Measurements from ENCODE around the gene PYY.

The PYY gene

DNA sequence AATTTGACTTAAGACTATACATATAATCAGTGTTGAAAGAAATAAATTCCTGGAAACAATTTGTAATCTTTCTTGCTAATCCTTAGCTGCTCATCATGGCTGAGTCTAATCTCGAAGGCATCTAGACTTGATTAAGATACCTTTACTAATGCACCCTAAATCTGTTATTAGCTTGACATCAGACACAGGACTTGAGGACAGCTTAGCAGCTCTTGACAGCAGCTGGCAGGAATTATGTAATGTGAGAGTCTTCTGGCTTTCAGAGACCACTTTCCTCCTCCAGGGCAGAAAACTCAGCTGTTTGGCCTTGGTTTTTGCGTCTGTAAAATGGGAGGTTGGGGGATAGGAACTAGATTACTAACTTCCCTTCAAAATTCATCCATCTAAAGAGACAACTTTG, 39.3 kb downstream of the PYY start:
- DNase-seq (ENCODE audit: low read depth), result no peak

DNA sequence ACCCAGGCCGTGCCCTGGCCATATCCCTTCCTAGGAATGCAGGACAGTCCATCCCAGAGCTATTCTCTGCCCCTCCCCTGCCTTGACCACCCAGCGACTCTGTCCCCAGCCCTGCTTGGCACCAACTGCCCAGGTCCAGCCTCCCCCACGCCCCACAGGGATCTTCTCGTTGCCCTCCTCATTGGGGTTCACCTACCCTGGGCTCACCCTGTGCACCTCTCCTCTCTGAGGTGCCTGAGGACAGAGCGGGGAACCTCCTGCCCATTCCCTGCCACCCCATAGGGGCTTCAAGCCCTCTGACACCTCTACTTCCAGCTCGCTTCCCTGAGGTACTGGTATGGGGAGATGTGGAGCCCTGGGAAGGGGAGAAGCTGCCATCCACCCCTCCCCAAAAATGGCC, 40.2 kb downstream of the PYY start:
- no peak for DNase-seq (ENCODE audit: low read depth)

DNA sequence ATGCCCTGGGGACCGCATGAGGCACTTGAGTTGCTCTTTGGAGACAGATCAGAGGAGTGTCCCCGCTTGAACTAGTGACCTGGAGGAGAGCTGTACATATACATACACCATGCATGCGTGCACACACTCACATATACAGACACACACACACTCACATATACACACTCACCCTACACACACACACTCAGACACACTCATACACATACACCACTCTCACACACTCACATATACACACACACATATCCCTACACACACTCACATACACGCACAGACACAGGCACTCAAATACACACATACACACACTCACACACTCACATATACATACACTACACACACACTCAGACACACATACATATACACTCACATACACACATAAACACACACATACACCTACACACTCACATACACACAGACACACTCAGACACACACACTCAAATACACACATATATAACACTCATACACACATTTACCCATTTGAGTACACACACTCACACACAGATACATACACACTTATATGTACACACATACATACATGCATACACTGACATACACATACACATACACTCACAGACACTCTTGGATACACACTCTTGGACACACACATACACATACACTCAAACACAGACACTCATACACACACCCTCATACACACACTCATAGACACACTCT, 41.0 kb downstream of the PYY start:
- no peak for DNase-seq (ENCODE audit: low read depth)

DNA sequence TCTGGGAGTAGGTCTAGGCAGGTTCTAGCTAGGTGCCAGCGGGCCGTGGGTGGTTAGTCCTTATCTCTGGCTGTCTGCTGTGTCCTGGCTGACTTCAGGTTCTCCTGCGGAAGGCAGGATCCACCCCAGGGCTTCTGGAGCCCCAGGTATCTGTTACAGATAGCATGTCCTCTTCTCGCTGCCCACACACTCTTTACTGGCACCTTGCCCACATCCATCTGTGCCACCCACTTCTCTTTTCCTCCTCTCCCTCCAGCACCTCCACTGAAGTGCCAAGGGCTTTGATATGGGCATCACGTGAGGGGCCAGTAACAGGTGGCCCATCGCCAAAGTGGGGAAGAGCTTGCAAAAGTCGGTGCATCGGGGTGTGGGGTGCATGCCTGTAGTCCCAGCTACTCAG, 41.8 kb downstream of the PYY start:
- no peak for DNase-seq (ENCODE audit: low read depth)

DNA sequence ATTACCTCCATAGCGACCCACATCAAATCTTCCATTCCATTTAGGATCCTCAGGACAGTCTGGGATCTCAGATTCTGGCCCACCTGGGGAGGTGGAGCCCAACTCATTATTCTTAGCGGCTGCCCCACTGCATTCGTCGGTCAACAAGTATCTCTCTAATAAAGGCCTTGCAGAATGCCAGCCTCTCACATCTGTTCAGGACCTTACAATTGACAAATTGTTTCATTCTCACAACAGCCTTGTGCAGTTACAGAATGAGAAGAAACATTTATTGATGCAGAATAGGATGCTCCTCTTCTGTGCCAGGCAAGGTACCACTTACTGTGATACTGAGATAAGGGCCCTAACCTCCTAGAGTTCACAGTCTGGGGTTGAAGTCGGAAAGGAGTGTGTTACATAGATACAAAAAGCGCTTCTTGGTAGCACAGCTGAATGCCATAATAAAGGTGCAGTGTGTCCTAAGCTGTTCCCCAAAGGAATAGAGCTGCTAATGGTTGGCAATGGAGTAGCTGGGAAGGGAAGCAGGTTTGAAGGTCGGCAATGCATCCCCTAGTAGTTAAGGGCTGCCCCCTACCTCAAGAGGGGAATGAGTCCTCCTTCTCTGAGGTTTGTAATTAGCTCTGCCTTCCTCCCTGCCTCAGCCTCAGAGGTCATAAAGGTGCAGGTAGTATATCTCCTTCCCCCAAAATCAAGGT, 44.1 kb downstream of the PYY start:
- DNase-seq (ENCODE audit: low read depth), result no peak

DNA sequence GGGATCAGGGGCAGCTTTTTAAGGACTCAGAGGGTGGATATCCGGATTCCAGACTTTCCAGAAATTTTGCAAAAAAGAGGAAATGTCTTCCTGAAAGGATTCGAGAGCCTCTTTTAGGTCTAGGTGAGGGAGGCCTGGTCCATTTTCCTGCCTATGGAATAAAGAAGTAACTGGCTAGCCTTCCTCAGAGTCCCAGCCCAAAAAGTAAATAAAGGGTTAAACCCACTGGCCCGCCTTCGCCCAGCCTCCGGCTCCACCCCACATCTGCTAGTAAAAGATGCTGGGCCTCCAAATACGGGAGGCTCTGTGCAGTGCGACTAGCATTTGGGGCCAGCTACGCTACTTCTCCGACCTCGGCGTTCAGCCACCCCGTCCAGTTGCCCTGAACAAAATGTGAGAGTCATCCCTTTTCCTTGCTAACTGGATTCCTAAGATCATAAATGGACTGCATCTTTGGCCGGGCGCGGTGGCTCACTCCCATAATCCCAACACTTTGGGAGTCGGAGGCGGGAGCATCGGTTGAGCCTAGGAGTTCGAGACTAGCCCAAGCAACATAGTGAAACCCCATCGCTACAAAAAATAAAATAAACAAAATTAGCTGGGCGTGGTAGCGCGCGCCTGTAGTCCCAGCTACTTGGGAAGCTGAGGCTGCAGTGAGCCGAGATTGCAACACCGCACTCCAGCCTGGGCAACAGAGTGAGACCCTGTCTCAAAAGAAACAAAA, 45.6 kb downstream of the PYY start:
- DNase-seq (ENCODE audit: low read depth), result peak; percentile 23

DNA sequence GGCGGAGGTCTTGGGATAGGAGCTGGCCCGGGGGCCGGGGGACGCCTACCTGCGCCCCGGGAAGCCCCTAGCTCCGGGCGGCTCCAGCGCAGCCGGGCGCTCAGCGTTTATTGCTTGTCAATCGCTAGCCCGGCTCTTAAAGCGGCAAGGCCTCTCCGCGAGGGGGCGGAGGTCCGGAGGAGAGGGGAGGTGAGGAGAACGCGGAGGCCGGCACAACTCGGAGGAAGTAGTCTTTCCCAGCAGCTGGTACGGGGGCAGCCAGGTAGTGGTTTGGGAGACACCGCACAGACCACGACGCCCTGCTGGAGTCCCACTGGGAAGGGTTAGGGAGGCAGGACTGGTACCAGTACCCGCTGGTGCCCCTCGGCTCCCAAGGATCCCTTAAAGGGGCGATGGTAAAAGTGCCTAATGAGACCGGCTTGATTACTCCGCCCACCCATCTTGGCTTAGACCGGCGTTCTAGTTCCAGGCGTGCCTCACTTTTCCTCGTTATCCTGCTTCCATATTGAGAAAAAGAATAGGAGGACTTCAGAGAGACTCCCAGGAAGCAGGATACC, 46.2 kb downstream of the PYY start, which contains the start of gene MPP2:
MPP2 (minus strand) TSS at position 112 of the 557 bp plus-strand sequence. CDS start 3,076 bp downstream, outside the sequence.
- DNase-seq (ENCODE audit: low read depth), result peak; percentile 31

DNA sequence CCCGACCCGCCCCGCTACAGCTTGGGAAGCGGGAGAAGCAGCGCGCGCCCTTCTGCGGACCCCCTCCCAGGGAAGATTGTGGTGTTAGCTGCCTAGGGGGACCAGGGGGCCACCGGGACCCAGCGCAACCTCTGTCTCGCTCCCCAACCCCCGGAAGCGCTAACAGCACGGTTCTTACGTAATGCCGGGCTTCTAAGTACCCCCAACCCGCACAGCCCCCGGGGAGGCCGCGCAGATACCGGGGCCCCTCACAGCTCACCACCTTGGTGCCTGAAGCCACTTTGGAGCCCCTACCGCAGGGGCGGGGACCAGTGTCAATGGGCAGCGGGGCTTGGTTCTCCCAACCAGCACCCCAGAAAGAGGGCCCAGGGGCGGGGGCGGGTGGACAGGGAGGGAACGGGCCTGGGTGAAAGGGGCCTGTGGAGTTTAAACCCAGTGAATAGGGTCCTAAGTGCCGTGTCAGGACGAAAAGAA, 46.8 kb downstream of the PYY start:
- no peak for DNase-seq (ENCODE audit: low read depth)

DNA sequence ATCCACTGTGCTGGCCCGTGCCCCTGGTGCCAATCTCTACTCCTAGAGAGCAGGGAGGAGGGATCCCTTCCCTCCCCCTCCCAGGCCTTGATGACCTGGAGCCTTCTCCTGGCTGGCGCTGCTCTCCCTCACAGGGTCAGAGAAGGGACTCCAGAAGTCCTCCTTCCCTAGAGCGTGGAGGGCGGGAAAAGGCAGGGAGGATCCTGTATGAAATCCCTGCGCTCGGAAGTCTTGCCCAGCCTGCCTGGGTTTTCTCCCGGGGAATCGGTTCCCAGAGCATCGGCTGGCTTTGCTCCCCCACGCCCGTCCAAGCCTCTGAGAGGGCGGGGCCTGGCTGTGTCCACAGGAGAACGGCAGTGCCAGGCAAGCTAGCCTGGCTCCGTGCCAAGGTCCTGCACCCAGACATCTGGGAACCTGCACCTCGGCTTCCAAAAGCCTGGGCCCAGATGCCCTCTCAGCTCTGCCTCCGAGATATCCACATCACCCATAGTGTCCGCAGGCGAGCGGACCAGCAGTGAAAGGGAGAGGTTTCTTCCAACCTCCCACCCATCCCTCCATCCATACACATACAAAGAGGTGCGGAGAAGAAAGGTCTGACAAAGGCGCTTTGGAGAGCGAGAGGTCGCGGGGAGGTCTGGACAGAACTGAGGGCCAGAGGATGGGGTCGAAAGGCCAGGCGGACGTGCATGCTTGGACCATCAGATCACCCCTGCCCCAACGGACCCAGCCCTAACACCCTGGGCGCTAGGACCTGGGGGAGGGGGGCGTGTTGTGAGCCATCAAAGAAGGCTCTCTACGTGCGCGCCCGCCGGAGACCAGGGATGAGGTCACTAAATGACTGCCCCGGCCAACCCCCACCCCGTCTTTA, 47.5 kb downstream of the PYY start:
- peak; percentile 32 for DNase-seq (ENCODE audit: low read depth)

DNA sequence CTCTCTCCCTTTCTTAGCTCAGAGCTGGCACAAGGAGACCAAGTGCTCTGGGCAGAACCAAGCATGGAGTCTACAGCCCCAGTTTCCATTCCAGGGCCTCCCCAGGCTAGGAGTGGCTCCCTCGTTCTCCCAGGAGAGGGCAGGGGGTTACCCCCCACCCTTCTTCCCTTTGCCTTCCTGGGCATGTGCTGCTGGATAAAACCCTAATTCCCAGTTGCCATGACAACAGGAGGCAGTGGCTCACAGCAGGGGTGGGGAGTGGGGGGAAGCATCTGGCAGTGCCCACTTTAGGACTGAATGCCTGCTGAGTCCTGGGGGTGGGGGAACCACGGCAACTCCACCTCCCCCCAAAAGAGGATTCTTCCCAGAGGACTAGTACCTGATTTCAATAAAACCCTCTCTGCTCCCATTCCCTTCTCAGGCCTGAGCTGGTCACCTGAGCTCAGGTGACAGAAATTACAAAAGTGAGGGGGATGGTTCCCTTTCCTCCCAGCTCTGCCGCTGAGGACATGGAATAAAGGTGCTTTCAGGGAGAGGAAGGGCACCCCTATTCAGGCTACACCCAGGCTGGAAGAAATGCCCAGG, 48.2 kb downstream of the PYY start:
- no peak for DNase-seq (ENCODE audit: low read depth)
